GM20000 (cell line): Measurements from ENCODE around the gene MICAL3.

Source experiments
- DNase-seq: peaks from one replicate; pipeline ENCODE4 v3.0.0; 2012; ENCODE audit warnings: low spot score
- TF ChIP-seq, protein P1 (sequence below): IDR thresholded peaks from 2 replicates; pipeline ENCODE4 v1.5.1; 2012; ENCODE audit warnings: mild to moderate bottlenecking, control low read depth; ENCODE audit errors: extremely low read depth, missing control alignments

MICAL3 gene

DNA sequence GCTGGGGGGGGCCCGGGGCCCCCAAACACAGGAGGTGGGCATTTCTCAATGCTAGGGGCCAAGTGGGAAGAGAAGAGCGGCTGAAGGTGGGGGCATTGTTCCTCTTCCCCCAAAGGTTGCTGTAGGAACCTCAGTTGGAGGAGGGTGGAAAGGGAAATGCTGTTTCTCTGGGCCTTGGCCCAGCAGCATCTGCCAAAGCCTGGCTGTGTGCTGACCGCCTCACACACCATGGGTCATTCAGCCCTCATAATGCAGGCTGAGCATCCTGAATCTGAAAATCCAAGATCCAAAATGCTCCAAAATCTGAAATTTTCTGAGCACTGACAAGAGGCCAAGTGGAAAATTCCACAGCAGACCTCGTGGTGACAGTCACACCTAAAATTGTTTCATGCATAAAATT is 201.1 kb downstream of the MICAL3 start:
- TF ChIP-seq, protein P1, sequence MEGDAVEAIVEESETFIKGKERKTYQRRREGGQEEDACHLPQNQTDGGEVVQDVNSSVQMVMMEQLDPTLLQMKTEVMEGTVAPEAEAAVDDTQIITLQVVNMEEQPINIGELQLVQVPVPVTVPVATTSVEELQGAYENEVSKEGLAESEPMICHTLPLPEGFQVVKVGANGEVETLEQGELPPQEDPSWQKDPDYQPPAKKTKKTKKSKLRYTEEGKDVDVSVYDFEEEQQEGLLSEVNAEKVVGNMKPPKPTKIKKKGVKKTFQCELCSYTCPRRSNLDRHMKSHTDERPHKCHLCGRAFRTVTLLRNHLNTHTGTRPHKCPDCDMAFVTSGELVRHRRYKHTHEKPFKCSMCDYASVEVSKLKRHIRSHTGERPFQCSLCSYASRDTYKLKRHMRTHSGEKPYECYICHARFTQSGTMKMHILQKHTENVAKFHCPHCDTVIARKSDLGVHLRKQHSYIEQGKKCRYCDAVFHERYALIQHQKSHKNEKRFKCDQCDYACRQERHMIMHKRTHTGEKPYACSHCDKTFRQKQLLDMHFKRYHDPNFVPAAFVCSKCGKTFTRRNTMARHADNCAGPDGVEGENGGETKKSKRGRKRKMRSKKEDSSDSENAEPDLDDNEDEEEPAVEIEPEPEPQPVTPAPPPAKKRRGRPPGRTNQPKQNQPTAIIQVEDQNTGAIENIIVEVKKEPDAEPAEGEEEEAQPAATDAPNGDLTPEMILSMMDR = no peak
- DNase-seq = no peak

DNA sequence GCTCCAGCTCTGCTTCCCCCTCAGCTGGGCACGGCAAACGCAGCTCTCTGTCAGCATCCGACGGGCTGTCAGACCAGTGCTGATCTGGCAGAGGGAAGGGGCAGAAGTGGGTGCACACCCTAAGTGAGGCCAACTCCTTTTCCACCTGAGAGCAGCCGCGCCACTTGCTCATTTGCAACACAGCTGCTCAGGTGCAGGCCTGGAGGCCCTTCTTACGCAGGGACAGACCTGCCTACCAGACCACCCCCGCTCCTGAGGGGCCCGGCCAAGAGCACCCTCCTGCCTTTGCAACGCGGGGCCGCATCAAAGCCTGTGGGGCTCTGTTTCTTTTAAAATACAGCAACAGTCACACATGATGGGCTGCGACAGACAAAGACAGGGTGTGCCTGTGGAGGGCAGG is 202.3 kb downstream of the MICAL3 start:
- TF ChIP-seq, protein P1 = no peak
- DNase-seq = no peak

DNA sequence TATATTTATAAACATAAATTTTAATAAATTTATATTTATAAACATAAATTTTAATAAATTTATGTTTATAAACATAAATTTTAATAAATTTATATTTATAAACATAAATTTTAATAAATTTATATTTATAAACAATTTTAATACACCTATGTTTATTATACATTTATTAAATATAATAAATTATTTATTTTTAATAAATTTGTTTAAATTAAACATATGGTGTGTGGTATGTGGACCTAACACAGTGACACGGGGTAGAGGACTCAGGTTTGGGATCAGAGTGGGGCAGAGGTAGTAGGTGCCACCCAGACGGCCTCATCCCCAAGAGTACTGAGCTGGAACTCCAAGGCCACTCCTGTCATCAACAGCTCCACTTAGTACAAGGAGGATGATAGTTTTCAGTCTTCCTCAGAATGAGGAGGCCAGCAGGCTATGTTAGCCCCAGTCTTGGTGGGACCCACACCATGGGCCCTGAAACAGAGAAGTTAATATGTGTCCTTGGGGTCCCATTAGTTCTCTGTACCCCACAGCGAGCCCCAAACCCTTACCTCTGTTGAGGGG is 203.4 kb downstream of the MICAL3 start:
- DNase-seq = no peak
- TF ChIP-seq, protein P1 = no peak

DNA sequence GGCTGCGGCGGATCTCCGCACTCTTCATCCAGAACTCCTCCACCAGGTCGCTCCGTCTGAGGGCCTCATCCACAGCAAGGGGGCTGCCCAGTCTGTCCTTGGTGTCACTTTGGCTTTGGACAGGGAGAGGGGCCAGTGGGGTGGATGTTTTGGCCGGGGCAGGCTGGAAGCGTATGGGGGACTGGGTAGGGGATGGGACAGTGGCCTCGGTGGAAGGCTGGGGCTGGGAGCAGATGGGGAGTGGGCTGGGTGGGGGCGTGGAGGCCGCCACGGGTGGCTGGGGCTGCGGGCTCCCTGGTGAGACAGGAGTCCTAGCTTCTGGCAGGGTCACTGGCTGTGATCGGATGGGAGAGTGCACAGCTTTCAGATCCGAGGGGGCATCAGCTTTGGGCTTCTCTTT is 205.7 kb downstream of the MICAL3 start:
- TF ChIP-seq, protein P1 = no peak
- DNase-seq = no peak

DNA sequence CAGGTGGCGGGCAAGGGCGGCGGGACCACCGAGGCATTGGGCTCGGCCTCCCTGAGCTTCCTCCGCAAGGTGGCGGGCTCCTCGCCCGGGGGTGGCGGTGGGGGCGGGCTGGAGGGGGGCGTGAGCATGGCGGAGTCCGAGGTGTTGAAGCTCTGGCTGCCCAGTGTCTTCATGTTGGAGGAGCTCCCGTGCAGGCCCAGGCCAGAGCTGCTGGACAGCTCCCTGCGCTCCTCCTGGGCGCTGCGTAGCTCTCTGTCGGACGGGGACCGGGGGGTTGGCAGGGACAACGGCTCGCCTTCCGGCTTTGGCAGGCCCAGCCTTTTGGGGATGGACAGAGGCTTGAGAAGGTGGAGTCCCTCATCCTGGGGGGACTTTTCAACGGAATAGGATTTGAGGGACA is 206.2 kb downstream of the MICAL3 start:
- no peak for DNase-seq
- TF ChIP-seq, protein P1 = no peak

DNA sequence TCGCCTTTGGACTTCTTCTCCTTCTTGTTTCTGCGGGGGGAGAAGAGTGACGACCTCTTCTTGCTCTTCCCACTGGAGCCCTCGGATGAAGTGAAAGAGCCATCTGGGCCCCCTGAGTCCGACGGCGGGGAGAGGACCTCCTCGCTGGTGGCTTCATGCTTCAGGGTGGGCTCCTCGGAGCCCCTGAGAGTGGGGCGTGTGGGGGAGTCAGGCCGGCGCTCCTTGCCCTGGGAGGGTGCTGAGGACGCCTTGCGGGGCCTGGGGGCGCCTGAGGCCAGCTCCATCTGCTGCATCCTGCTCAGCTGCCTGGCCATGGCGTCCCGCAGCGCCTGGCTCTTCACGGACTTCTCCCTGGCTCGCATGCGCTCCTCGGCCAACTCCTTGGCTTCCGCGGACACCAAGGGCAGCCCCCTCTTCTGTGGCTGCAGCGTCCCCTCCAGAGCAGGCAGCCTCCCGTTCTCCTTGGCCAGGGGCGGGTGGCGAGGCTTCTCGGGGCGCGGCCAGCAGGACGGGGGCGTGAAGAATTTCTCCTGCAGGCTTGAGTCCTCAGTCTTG is 206.8 kb downstream of the MICAL3 start:
- no peak for DNase-seq
- TF ChIP-seq, protein P1 = no peak

DNA sequence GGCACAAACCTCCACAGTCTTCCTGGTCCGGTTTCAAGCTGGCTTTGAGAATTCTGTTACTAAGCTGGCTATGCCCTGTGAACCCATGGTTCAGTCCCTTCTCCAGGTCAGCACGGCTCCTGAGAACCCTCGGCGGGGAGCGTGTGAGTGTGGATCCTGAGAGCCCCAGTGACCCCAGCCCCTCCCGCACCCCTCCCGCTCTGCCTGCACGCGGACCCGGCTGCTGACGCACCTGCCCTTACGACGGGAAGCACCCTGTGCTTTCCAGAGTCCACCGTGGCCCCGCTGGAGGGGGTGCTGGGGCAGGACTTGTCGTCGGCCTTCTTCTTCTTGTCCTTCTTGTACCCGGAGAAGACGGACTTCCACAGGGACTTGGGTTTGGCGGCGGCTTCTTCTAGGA is 207.3 kb downstream of the MICAL3 start:
- DNase-seq = no peak
- TF ChIP-seq, protein P1 = no peak
